Endothelial cell of umbilical vein (primary cell): Measurements from ENCODE around the gene ATXN3L. TPM values are rescaled to one million over a fixed set of nuclear protein-coding genes. Genes with fewer than 3 reads are reported as not detected.

Experiments used
- BruUV-seq: library from RNA; stranded (reverse); fragments of 400-500 nt; replicated peaks from 2 replicates; lab custom pipeline; 2021; lab: Mats Ljungman, UMichigan
- CTCF ChIA-PET: fragments of 300-600, 350-600 bp; sonication (Branson Sonifier 250); formaldehyde crosslinking; loops from one replicate; lab custom pipeline; 2021; ENCODE audit warnings: antibody characterized with exemption, inconsistent platforms; lab: Charles Lee
- POLR2A ChIA-PET: fragments of 300-600, 350-600 bp; sonication (Branson Sonifier 250); formaldehyde crosslinking; loops from one replicate; lab custom pipeline; 2021; ENCODE audit warnings: antibody characterized with exemption, inconsistent platforms; lab: Charles Lee
- DNase-seq: peaks from one replicate; pipeline ENCODE4 v3.0.0-alpha.2; 2011; ENCODE audit warnings: low read depth, low spot score
- FAIRE-seq: peaks from 2 replicates; lab custom pipeline; 2011; peaks lifted over from hg19 to GRCh38; lab: Jason Lieb, UNC
- H2AFZ ChIP-seq: 2 replicates; pipeline ENCODE4 v1.6.0; 2012; ENCODE audit warnings: low read depth, low read length, control low read depth, inconsistent platforms
- H3K27ac ChIP-seq: 2 replicates; pipeline ENCODE4 v1.5.1; 2011; ENCODE audit warnings: low read depth, mild to moderate bottlenecking, control low read depth, low read length, moderate library complexity; ENCODE audit not compliant: insufficient read depth
- H3K27me3 ChIP-seq, 2 experiments: 2 replicates each; pipeline versions ENCODE4 v1.6.0 to v1.6.1; 2011; ENCODE audit warnings: low read length in 2 of 2, mixed read lengths in 1 of 2; ENCODE audit not compliant: control insufficient read depth in 2 of 2, insufficient read depth in 2 of 2
- H3K36me3 ChIP-seq, 2 experiments: 2 replicates in 1 of 2; 3 replicates in 1 of 2; pipeline ENCODE4 v1.5.1; 2011; ENCODE audit warnings: low read length in 2 of 2, mild to moderate bottlenecking in 1 of 2, moderate library complexity in 1 of 2; ENCODE audit not compliant: control insufficient read depth in 2 of 2, insufficient read depth in 2 of 2; ENCODE audit errors: extremely low read depth in 1 of 2
- H3K4me1 ChIP-seq: 3 replicates; pipeline ENCODE4 v1.5.1; 2011; ENCODE audit warnings: mild to moderate bottlenecking, low read length; ENCODE audit not compliant: control insufficient read depth, insufficient read depth; ENCODE audit errors: extremely low read depth
- H3K4me2 ChIP-seq: 2 replicates; pipeline ENCODE4 v1.6.1; 2011; ENCODE audit warnings: low read length, control low read depth, mixed read lengths; ENCODE audit not compliant: insufficient read depth
- H3K4me3 ChIP-seq, 3 experiments: fragments of 200-600 bp in 1 of 3; sonication (generic), shearing (Covaris generic) in 1 of 3; replicated peaks in 1 of 3; 2 replicates each; pipeline ENCODE4 v1.5.1; 2011 to 2016; ENCODE audit warnings: control low read depth in 3 of 3, low read length in 3 of 3, mild to moderate bottlenecking in 2 of 3, inconsistent platforms in 1 of 3, low read depth in 1 of 3, moderate library complexity in 1 of 3; ENCODE audit not compliant: insufficient read depth in 1 of 3
- H3K79me2 ChIP-seq: 2 replicates; pipeline ENCODE4 v1.6.0; 2012; ENCODE audit warnings: low read length, inconsistent platforms; ENCODE audit not compliant: control insufficient read depth, insufficient read depth
- H3K9ac ChIP-seq: replicated peaks from 2 replicates; pipeline ENCODE3; 2011; ENCODE audit warnings: low read length, control low read depth; ENCODE audit not compliant: insufficient read depth; ENCODE audit errors: extremely low read depth
- H3K9me1 ChIP-seq: replicated peaks from 3 replicates; pipeline ENCODE4 v1.6.0; 2011; ENCODE audit warnings: mild to moderate bottlenecking, low read length; ENCODE audit not compliant: control insufficient read depth, insufficient read depth; ENCODE audit errors: extremely low read depth
- H3K9me3 ChIP-seq: replicated peaks from 2 replicates; pipeline ENCODE4 v1.5.1; 2012; ENCODE audit warnings: low read length, inconsistent platforms; ENCODE audit not compliant: control insufficient read depth, insufficient read depth
- H4K20me1 ChIP-seq: replicated peaks from 2 replicates; pipeline ENCODE3; 2011; ENCODE audit warnings: mild to moderate bottlenecking, low read length; ENCODE audit not compliant: control insufficient read depth, insufficient read depth; ENCODE audit errors: extremely low read depth
- EZH2 ChIP-seq: IDR thresholded peaks from 2 replicates; pipeline ENCODE4 v1.6.1; 2012; ENCODE audit warnings: borderline replicate concordance, low read depth, mild to moderate bottlenecking, moderate library complexity, low read length, inconsistent platforms; ENCODE audit not compliant: severe bottlenecking
- FOS ChIP-seq: IDR thresholded peaks from 2 replicates; pipeline ENCODE4 v1.6.1; 2011; ENCODE audit warnings: mild to moderate bottlenecking, low read length, moderate library complexity, borderline replicate concordance; ENCODE audit not compliant: insufficient read depth
- GATA2 ChIP-seq: IDR thresholded peaks from 2 replicates; pipeline ENCODE4 v1.7.0; 2011; ENCODE audit warnings: low read depth, mild to moderate bottlenecking, moderate library complexity, mixed read lengths, low read length; ENCODE audit not compliant: insufficient read length, insufficient read depth
- JUN ChIP-seq: IDR thresholded peaks from 2 replicates; pipeline ENCODE4 v1.6.1; 2011; ENCODE audit warnings: borderline replicate concordance, low read depth; ENCODE audit not compliant: insufficient read length, insufficient read depth
- MAX ChIP-seq: IDR thresholded peaks from 2 replicates; pipeline ENCODE4 v1.6.1; 2011; ENCODE audit not compliant: insufficient read depth, insufficient read length
- MYC ChIP-seq: IDR thresholded peaks from one replicate; pipeline ENCODE4 v1.6.1; 2011; ENCODE audit warnings: mild to moderate bottlenecking, low read depth, low read length
- POLR2A ChIP-seq: IDR thresholded peaks from 2 replicates; pipeline ENCODE4 v1.6.1; 2012; ENCODE audit warnings: low read depth, mild to moderate bottlenecking, control low read depth, low read length
- POLR2AphosphoS5 ChIP-seq: IDR thresholded peaks from 2 replicates; pipeline ENCODE4 v1.6.1; 2012; ENCODE audit warnings: low read depth, mild to moderate bottlenecking, control low read depth, low read length, moderate library complexity; ENCODE audit not compliant: insufficient read depth
- dilution Hi-C: fragments of 300-500 bp; cut with MboI; formaldehyde crosslinking; loops from one replicate; pipeline ENCODE4 v1.15.0; 2019; ENCODE audit warnings: low sequenced_read_pairs; ENCODE audit not compliant: extremely low pct_ligation_motif_present
- intact Hi-C: fragments of 100-400 bp; cut with micrococcal nuclease; formaldehyde crosslinking; loops from one replicate; pipeline ENCODE4 v1.10.0; 2022
- polyA plus RNA-seq, 4 experiments: library from polyadenylated mRNA; depleted of rRNA in 3 of 4; stranded (reverse) in 3 of 4; unstranded in 1 of 4; fragments of >200 nt; gene quantifications; 2 replicates each; pipeline versions ENCODE4 v1.2.1 to v1.2.3, GENCODE V29; 2011 to 2012; ENCODE audit warnings: missing spikeins in 1 of 4
- total RNA-seq: library from RNA; stranded (reverse); gene quantifications from 2 replicates; pipeline ENCODE4 v1.2.3, GENCODE V29; 2021
- TF ChIP-seq, protein P1 (sequence below), 2 donors: IDR thresholded peaks; 1 replicate in 1 of 2; 2 replicates in 1 of 2; pipeline ENCODE4 v1.5.1; 2011; ENCODE audit warnings: low read length in 2 of 2, mild to moderate bottlenecking in 2 of 2, moderate library complexity in 2 of 2, control low read depth in 1 of 2, inconsistent platforms in 1 of 2, low read depth in 1 of 2; ENCODE audit not compliant: insufficient read depth in 1 of 2; ENCODE audit errors: extremely low read depth in 1 of 2

Gene ATXN3L
- total and polyA plus RNA-seq, 2 donors (not counting 3 experiments of a cell fraction or from before 2014, with no cell fraction given): not detected

DNA sequence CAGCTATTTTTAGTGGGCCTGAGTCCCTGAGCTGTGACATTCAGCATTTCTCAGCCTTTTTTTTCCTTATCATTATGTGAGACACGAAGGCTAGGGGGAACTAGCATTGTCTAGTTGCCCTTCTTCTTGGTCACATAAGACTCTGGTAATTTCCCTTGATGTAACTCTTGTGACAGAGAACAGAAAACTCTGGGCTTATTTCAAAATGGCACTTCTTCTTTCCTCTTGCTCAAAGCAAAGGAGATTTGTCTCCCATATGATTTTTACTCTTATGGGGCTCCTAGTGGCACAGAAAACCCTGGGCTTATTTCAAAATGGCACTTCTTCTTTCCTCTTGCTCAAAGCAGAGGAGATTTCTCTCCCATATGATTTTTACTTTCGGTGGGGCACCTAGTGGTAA is 14.7 kb downstream of the ATXN3L start:
- Histone ChIP-seq H3K79me2 (no peaks in the 10 kb centered on the region), H3K9me1 (no peaks in the 10 kb centered on the region), H3K9ac (no peak overlapping the region), H4K20me1 (no peaks in the 10 kb centered on the region), H3K4me1 (peaks cover 4% of the 10 kb centered on the region), H3K4me2 (no peak overlapping the region), H3K36me3 (no peaks in the 10 kb centered on the region), H3K9me3 (no peaks in the 10 kb centered on the region), H3K4me3 (no peak overlapping the region), H2AFZ (no peak overlapping the region), H3K27me3 (no peaks in the 10 kb centered on the region), H3K27ac (no peak overlapping the region)
- intact Hi-C loops: no loop called here
- DNase-seq (no peak), FAIRE-seq (no peak)
- POLR2A ChIA-PET: interaction anchor here (0.9 kb wide), 1 partner anchor 183 kb away, joined by 3 read pairs; no protein-coding TSS in a partner anchor
- BruUV-seq: no TSS peak
- CTCF ChIA-PET: no interaction called here
- dilution Hi-C loops: no loop called here
- TF ChIP-seq JUN (no peak), GATA2 (no peak), POLR2A (no peak), MAX (no peak), EZH2 (no peak), POLR2AphosphoS5 (no peak), MYC (no peak), FOS (no peak)
- TF ChIP-seq, protein P1, sequence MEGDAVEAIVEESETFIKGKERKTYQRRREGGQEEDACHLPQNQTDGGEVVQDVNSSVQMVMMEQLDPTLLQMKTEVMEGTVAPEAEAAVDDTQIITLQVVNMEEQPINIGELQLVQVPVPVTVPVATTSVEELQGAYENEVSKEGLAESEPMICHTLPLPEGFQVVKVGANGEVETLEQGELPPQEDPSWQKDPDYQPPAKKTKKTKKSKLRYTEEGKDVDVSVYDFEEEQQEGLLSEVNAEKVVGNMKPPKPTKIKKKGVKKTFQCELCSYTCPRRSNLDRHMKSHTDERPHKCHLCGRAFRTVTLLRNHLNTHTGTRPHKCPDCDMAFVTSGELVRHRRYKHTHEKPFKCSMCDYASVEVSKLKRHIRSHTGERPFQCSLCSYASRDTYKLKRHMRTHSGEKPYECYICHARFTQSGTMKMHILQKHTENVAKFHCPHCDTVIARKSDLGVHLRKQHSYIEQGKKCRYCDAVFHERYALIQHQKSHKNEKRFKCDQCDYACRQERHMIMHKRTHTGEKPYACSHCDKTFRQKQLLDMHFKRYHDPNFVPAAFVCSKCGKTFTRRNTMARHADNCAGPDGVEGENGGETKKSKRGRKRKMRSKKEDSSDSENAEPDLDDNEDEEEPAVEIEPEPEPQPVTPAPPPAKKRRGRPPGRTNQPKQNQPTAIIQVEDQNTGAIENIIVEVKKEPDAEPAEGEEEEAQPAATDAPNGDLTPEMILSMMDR (IDR thresholded peaks at IDR 0.05; ENCODE audit: extremely low read depth in 1 of 2, insufficient read depth in 1 of 2, low read depth in 1 of 2, low read length in 2 of 2): no peak
